Pancreas (tissue), 10 donors: ENCODE results near the gene F11R. TPM values are rescaled to one million over a fixed set of nuclear protein-coding genes. Genes with fewer than 3 reads are reported as not detected.

Experiments used
- ATAC-seq, 4 donors: fragments of 200-7000 bp; cut with Tn5 transposase; one replicate each; pipeline versions ENCODE4 v1.8.0 to v1.9.1; 2020; ENCODE audit warnings: mild to moderate bottlenecking in 4 of 4, moderate library complexity in 4 of 4
- DNase-seq, 6 donors: peaks; one replicate each; pipeline ENCODE4 v3.0.0-alpha.2; 2020
- FAIRE-seq: peaks from 2 replicates; lab custom pipeline; 2012; peaks lifted over from hg19 to GRCh38; lab: Jason Lieb, UNC
- H3K27ac ChIP-seq, 4 donors: fragments of 200-600 bp; sonication (generic); 1 replicate in 3 of 4; 2 replicates in 1 of 4; pipeline versions ENCODE4 v1.5.0 to v1.8.0; 2020
- H3K27me3 ChIP-seq, 4 donors: fragments of 200-600 bp; one replicate each; pipeline ENCODE4 v1.8.0; 2021
- H3K36me3 ChIP-seq, 3 donors: fragments of 200-600 bp; sonication (generic) in 1 of 3; one replicate each; pipeline versions ENCODE4 v1.5.0 to v1.8.0; 2020 to 2021
- H3K4me1 ChIP-seq, 3 donors: fragments of 200-600 bp; one replicate each; pipeline ENCODE4 v1.8.0; 2021
- H3K4me3 ChIP-seq, 4 donors: fragments of 200-600 bp; sonication (generic) in 2 of 4; one replicate each; pipeline versions ENCODE4 v1.5.0 to v1.8.0; 2020 to 2021
- H3K9me3 ChIP-seq, 4 donors: fragments of 200-600 bp; one replicate each; pipeline ENCODE4 v1.8.0; 2021
- CTCF ChIP-seq, 4 donors: fragments of 200-600 bp; sonication (generic) in 3 of 4; IDR thresholded peaks; one replicate each; pipeline versions ENCODE4 v1.5.0 to v1.8.0; 2021; ENCODE audit warnings: antibody characterized with exemption in 4 of 4
- WGBS, 2 donors: extraction: QIAGEN DNeasy Blood & Tissue Kit; methylation state at CpG; one replicate each; pipeline ENCODE4 v1.1.7; 2013; 5-methylcytosine and 5-hydroxymethylcytosine counted together
- intact Hi-C, 3 donors: fragments of 100-400 bp; cut with DNase I; formaldehyde crosslinking; loops; one replicate each; pipeline versions ENCODE4 v1.11.1 to v1.14.2; 2022
- polyA plus RNA-seq, 2 donors: library from polyadenylated mRNA; stranded (reverse); fragments of 200-250 nt; gene quantifications; one replicate each; pipeline ENCODE4 v1.2.3, GENCODE V29; 2013
- total RNA-seq, 6 donors: library from RNA; stranded (reverse); fragmentation: NEBNext Ultra II Directional in 4 of 6; extraction: Animal tissue kit (Norgen Biotek cat#: 25700) in 4 of 6; gene quantifications; one replicate each; pipeline versions ENCODE4 v1.2.1 to v1.2.4, GENCODE V29; 2021 to 2023
- donor health status: healthy with polysubstance abuse.
- donor health status: DM: no; HTN: no; CAD: no; lungs with moderate emphysema.
- donor health status: DM: no; HTN: no; CAD: no.
- donor health status: control.
- donor health status: control.
- donor health status: Bipolar disorder and iron deficiency.
- donor health status: DM: yes; HTN: yes; CAD: no.
- donor health status: DM: no; HTN: no; CAD: no.
- donor health status: DM: no; HTN: no; CAD: no.
- donor health status: DM: yes; HTN: yes; CAD: no.

Gene F11R
- total and polyA plus RNA-seq, 8 donors, result 22.7 to 59.5 (median 36.9) TPM

- H3K9me3 ChIP-seq, result no peaks in the 10 kb centered on the region
- no peak for DNase-seq
- H3K4me3 ChIP-seq, result no peak overlapping the region
- no peak for TF ChIP-seq CTCF (IDR thresholded peaks at IDR 0.05)
- no peak for ATAC-seq
- intact Hi-C loops, result loop anchor here in 1 of 3 donors (10.0 kb wide), 1 partner anchor 138 kb away; no protein-coding TSS in a partner anchor
- FAIRE-seq, result no peak
- H3K27me3 ChIP-seq, result no peaks in the 10 kb centered on the region
- no peaks in the 10 kb centered on the region for H3K36me3 ChIP-seq
- H3K27ac ChIP-seq, result no peak overlapping the region
- H3K4me1 ChIP-seq, result no peaks in the 10 kb centered on the region
- WGBS, 2 donors, result 82 to 84% methylated on average over 8 of the region's 8 CpGs
Observed at GRCh38 chr1:161006563-161006962, 14.4 kb downstream of the F11R start.

GRCh38 chr1:161001525-161001924 is 19.4 kb downstream of the F11R start:
- H3K4me1 ChIP-seq, result no peaks in the 10 kb centered on the region
- WGBS, 2 donors, result 70 to 79% methylated on average over 5 of the region's 5 CpGs
- H3K27ac ChIP-seq, result no peak overlapping the region
- intact Hi-C loops, result loop anchor here in 1 of 3 donors (10.0 kb wide), 1 partner anchor 143 kb away; no protein-coding TSS in a partner anchor
- no peak for FAIRE-seq
- TF ChIP-seq CTCF (IDR thresholded peaks at IDR 0.05), result no peak
- ATAC-seq, result no peak
- no peaks in the 10 kb centered on the region for H3K9me3 ChIP-seq
- H3K36me3 ChIP-seq, result peaks cover 0 to 31% (median 18%) of the 10 kb centered on the region in 3 donors
- H3K27me3 ChIP-seq, result no peaks in the 10 kb centered on the region
- no peak for DNase-seq
- H3K4me3 ChIP-seq, result no peak overlapping the region

- FAIRE-seq (no peak), DNase-seq (no peak), ATAC-seq (no peak)
- no peaks in the 10 kb centered on the region for H3K4me1 ChIP-seq
- 80 to 89% methylated on average over 11 of the region's 11 CpGs for WGBS, 2 donors
- peaks cover 0 to 31% (median 18%) of the 10 kb centered on the region in 3 donors for H3K36me3 ChIP-seq
- no peak for TF ChIP-seq CTCF (IDR thresholded peaks at IDR 0.05)
- H3K27me3 ChIP-seq, result no peaks in the 10 kb centered on the region
- intact Hi-C loops, result loop anchor here in 1 of 3 donors (10.0 kb wide), 1 partner anchor 144 kb away; no protein-coding TSS in a partner anchor
- no peak overlapping the region for H3K4me3 ChIP-seq
- no peak overlapping the region for H3K27ac ChIP-seq
- H3K9me3 ChIP-seq, result no peaks in the 10 kb centered on the region
Observed at GRCh38 chr1:161000736-161001480, 20.0 kb downstream of the F11R start.

DNA sequence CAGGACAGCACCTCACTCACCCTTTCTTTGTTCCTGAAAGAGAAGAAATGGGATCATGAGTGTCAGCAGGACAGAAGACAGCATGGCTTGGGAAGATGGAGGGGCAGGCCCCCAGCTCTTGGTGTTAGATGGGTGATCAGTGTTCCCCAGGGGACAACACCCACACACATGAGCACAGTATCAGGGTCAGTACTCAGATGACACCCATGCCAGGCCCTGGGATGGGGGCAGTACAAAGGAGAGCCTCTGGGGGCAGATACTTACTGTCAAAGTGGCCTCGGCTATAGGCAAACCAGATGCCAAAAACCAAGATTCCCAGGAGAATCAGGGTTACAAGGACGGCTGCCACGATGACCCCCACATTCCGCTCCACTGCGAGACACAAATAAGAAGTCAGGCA is 21.6 kb downstream of the F11R start:
- H3K27me3 ChIP-seq, result no peaks in the 10 kb centered on the region
- no peak overlapping the region for H3K27ac ChIP-seq
- 91 to 92% methylated on average over 5 of the region's 5 CpGs for WGBS, 2 donors
- no peaks in the 10 kb centered on the region for H3K9me3 ChIP-seq
- no peak for FAIRE-seq
- H3K4me1 ChIP-seq, result no peaks in the 10 kb centered on the region
- intact Hi-C loops, result loop anchor here in 1 of 3 donors (10.0 kb wide), 1 partner anchor 95 kb away; the partner anchor contains the start of gene KLHDC9
- DNase-seq, result no peak
- TF ChIP-seq CTCF (IDR thresholded peaks at IDR 0.05), result no peak
- no peak for ATAC-seq
- H3K36me3 ChIP-seq, result peaks cover 0 to 31% (median 18%) of the 10 kb centered on the region in 3 donors
- no peak overlapping the region for H3K4me3 ChIP-seq
